Dendritic cell treated with granulocyte-macrophage colony-stimulating factor and Interleukin-4, amounts not matched to agents 40 ng/mL and 50 ng/mL, for 4 days (primary cell): Measurements from ENCODE around the gene SRCIN1.

Source experiments
- H3K27ac Mint-ChIP-seq: one replicate; pipeline ENCODE4 v1.8.0; 2022; ENCODE audit warnings: mild to moderate bottlenecking, mixed read lengths
- H3K27me3 Mint-ChIP-seq: one replicate; pipeline ENCODE4 v1.8.0; 2022; ENCODE audit warnings: mild to moderate bottlenecking, mixed read lengths
- H3K36me3 Mint-ChIP-seq: one replicate; pipeline ENCODE4 v1.8.0; 2022; ENCODE audit warnings: low read depth, mixed read lengths
- H3K4me1 Mint-ChIP-seq: one replicate; pipeline ENCODE4 v1.8.0; 2022; ENCODE audit warnings: low read depth, mixed read lengths
- H3K4me3 Mint-ChIP-seq: one replicate; pipeline ENCODE4 v1.8.0; 2022; ENCODE audit warnings: mild to moderate bottlenecking, moderate library complexity, mixed read lengths
- H3K9me3 Mint-ChIP-seq: one replicate; pipeline ENCODE4 v1.8.0; 2022; ENCODE audit warnings: mixed read lengths
- intact Hi-C: fragments of 100-400 bp; cut with micrococcal nuclease; formaldehyde crosslinking; loops from one replicate; pipeline ENCODE4 v1.15.0; 2022

SRCIN1 gene

GRCh38 chr17:38562215-38562569 lies 43.6 kb downstream of the SRCIN1 start:
- H3K9me3 Mint-ChIP-seq = no peaks in the 10 kb centered on the region
- H3K27me3 Mint-ChIP-seq = peaks cover 84% of the 10 kb centered on the region
- H3K4me3 Mint-ChIP-seq = no peak overlapping the region
- intact Hi-C loops = no loop called here
- H3K27ac Mint-ChIP-seq = no peak overlapping the region
- peaks cover 51% of the 10 kb centered on the region for H3K4me1 Mint-ChIP-seq
- no peaks in the 10 kb centered on the region for H3K36me3 Mint-ChIP-seq

GRCh38 chr17:38561416-38562214 lies 44.1 kb downstream of the SRCIN1 start:
- no peak overlapping the region for H3K4me3 Mint-ChIP-seq
- H3K27me3 Mint-ChIP-seq = peaks cover 84% of the 10 kb centered on the region
- no peaks in the 10 kb centered on the region for H3K36me3 Mint-ChIP-seq
- no peaks in the 10 kb centered on the region for H3K9me3 Mint-ChIP-seq
- H3K4me1 Mint-ChIP-seq = peaks cover 57% of the 10 kb centered on the region
- intact Hi-C loops = no loop called here
- no peak overlapping the region for H3K27ac Mint-ChIP-seq

- Mint-ChIP-seq H3K4me1 (peaks cover 63% of the 10 kb centered on the region), H3K27me3 (peaks cover 82% of the 10 kb centered on the region), H3K4me3 (no peak overlapping the region), H3K27ac (no peak overlapping the region), H3K36me3 (no peaks in the 10 kb centered on the region), H3K9me3 (no peaks in the 10 kb centered on the region)
- intact Hi-C loops = no loop called here
Measured at GRCh38 chr17:38560503-38561318, 45.0 kb downstream of the SRCIN1 start.

GRCh38 chr17:38559880-38560230 lies 45.9 kb downstream of the SRCIN1 start:
- H3K27ac Mint-ChIP-seq = no peak overlapping the region

GRCh38 chr17:38559051-38559879 lies 46.5 kb downstream of the SRCIN1 start:
- H3K27ac Mint-ChIP-seq = peak overlapping the region; percentile 10
- H3K27me3 Mint-ChIP-seq = peaks cover 85% of the 10 kb centered on the region
- no peaks in the 10 kb centered on the region for H3K36me3 Mint-ChIP-seq
- intact Hi-C loops = loop anchor here (2.0 to 10.0 kb wide), 4 partner anchors 26 to 176 kb away; partner anchors contain the start of gene CISD3
- no peaks in the 10 kb centered on the region for H3K9me3 Mint-ChIP-seq
- peaks cover 63% of the 10 kb centered on the region for H3K4me1 Mint-ChIP-seq
- H3K4me3 Mint-ChIP-seq = peak overlapping the region; percentile 61

More at GRCh38 chr17:38559880-38560230, 45.9 kb downstream of the SRCIN1 start:
- Mint-ChIP-seq H3K4me3 (no peak overlapping the region), H3K27me3 (peaks cover 83% of the 10 kb centered on the region), H3K4me1 (peaks cover 63% of the 10 kb centered on the region), H3K9me3 (no peaks in the 10 kb centered on the region), H3K36me3 (no peaks in the 10 kb centered on the region)
- intact Hi-C loops = loop anchor here (2.0 to 10.0 kb wide), 4 partner anchors 25 to 175 kb away; partner anchors contain the start of gene CISD3

GRCh38 chr17:38558728-38559050 lies 47.1 kb downstream of the SRCIN1 start:
- Mint-ChIP-seq H3K36me3 (no peaks in the 10 kb centered on the region), H3K4me3 (peak overlapping the region; percentile 61), H3K27ac (peak overlapping the region; percentile 10), H3K4me1 (peaks cover 59% of the 10 kb centered on the region), H3K27me3 (peaks cover 84% of the 10 kb centered on the region), H3K9me3 (no peaks in the 10 kb centered on the region)
- intact Hi-C loops = loop anchor here (2.0 to 10.0 kb wide), 4 partner anchors 26 to 176 kb away; partner anchors contain the start of gene CISD3

- intact Hi-C loops = loop anchor here (2.0 to 10.0 kb wide), 4 partner anchors 27 to 177 kb away; partner anchors contain the start of gene CISD3
- H3K36me3 Mint-ChIP-seq = no peaks in the 10 kb centered on the region
- H3K4me3 Mint-ChIP-seq = peak overlapping the region; percentile 61
- H3K27ac Mint-ChIP-seq = peak overlapping the region; percentile 10
- H3K4me1 Mint-ChIP-seq = peaks cover 55% of the 10 kb centered on the region
- H3K27me3 Mint-ChIP-seq = peaks cover 83% of the 10 kb centered on the region
- no peaks in the 10 kb centered on the region for H3K9me3 Mint-ChIP-seq
Measured at GRCh38 chr17:38557836-38558727, 47.7 kb downstream of the SRCIN1 start.

- Mint-ChIP-seq H3K9me3 (no peaks in the 10 kb centered on the region), H3K4me3 (no peak overlapping the region), H3K27ac (no peak overlapping the region), H3K36me3 (no peaks in the 10 kb centered on the region), H3K27me3 (peaks cover 81% of the 10 kb centered on the region), H3K4me1 (peaks cover 54% of the 10 kb centered on the region)
- intact Hi-C loops = loop anchor here (5.0 to 10.0 kb wide), 2 partner anchors 40 to 177 kb away; partner anchors contain the start of gene CISD3
Measured at GRCh38 chr17:38557396-38557795, 48.4 kb downstream of the SRCIN1 start.

- H3K9me3 Mint-ChIP-seq = no peaks in the 10 kb centered on the region
- peaks cover 82% of the 10 kb centered on the region for H3K27me3 Mint-ChIP-seq
- H3K27ac Mint-ChIP-seq = no peak overlapping the region
- no peaks in the 10 kb centered on the region for H3K36me3 Mint-ChIP-seq
- intact Hi-C loops = loop anchor here (5.0 to 10.0 kb wide), 2 partner anchors 41 to 179 kb away; partner anchors contain the start of gene CISD3
- H3K4me3 Mint-ChIP-seq = no peak overlapping the region
- peaks cover 50% of the 10 kb centered on the region for H3K4me1 Mint-ChIP-seq
Measured at GRCh38 chr17:38556239-38556638, 49.5 kb downstream of the SRCIN1 start.

- H3K27me3 Mint-ChIP-seq = peaks cover 73% of the 10 kb centered on the region
- intact Hi-C loops = loop anchor here (5.0 to 10.0 kb wide), 2 partner anchors 43 to 180 kb away; partner anchors contain the start of gene CISD3
- H3K4me3 Mint-ChIP-seq = no peak overlapping the region
Measured at GRCh38 chr17:38554430-38555350, 51.1 kb downstream of the SRCIN1 start.

GRCh38 chr17:38552343-38552742 lies 53.4 kb downstream of the SRCIN1 start:
- Mint-ChIP-seq H3K27ac (no peak overlapping the region), H3K4me3 (no peak overlapping the region), H3K27me3 (peaks cover 67% of the 10 kb centered on the region), H3K36me3 (no peaks in the 10 kb centered on the region), H3K9me3 (no peaks in the 10 kb centered on the region), H3K4me1 (peaks cover 16% of the 10 kb centered on the region)
- intact Hi-C loops = loop anchor here (10.0 kb wide), 1 partner anchor 182 kb away; the partner anchor contains the start of gene CISD3

More at GRCh38 chr17:38554430-38555350, 51.1 kb downstream of the SRCIN1 start:
- Mint-ChIP-seq H3K36me3 (no peaks in the 10 kb centered on the region), H3K9me3 (no peaks in the 10 kb centered on the region), H3K27ac (no peak overlapping the region), H3K4me1 (peaks cover 37% of the 10 kb centered on the region)

GRCh38 chr17:38551121-38551520 lies 54.6 kb downstream of the SRCIN1 start:
- Mint-ChIP-seq H3K4me1 (peaks cover 13% of the 10 kb centered on the region), H3K27ac (no peak overlapping the region), H3K9me3 (no peaks in the 10 kb centered on the region), H3K27me3 (peaks cover 67% of the 10 kb centered on the region), H3K4me3 (no peak overlapping the region), H3K36me3 (no peaks in the 10 kb centered on the region)
- intact Hi-C loops = loop anchor here (10.0 kb wide), 1 partner anchor 184 kb away; the partner anchor contains the start of gene CISD3
